NB4 (cell line): Measurements from ENCODE around the gene STARD6.

Experiments used
- POLR2A ChIP-seq: IDR thresholded peaks from 2 replicates; pipeline ENCODE4 v1.6.1; 2011; ENCODE audit warnings: mild to moderate bottlenecking; ENCODE audit not compliant: insufficient read length; ENCODE audit errors: extremely low read depth
- TF ChIP-seq, protein P1 (sequence below): IDR thresholded peaks from one replicate; pipeline ENCODE4 v1.5.1; 2012; ENCODE audit warnings: low read depth, low read length

GRCh38 chr18:54378057-54378456 lies 20.4 kb upstream of the STARD6 start:
- TF ChIP-seq, protein P1, sequence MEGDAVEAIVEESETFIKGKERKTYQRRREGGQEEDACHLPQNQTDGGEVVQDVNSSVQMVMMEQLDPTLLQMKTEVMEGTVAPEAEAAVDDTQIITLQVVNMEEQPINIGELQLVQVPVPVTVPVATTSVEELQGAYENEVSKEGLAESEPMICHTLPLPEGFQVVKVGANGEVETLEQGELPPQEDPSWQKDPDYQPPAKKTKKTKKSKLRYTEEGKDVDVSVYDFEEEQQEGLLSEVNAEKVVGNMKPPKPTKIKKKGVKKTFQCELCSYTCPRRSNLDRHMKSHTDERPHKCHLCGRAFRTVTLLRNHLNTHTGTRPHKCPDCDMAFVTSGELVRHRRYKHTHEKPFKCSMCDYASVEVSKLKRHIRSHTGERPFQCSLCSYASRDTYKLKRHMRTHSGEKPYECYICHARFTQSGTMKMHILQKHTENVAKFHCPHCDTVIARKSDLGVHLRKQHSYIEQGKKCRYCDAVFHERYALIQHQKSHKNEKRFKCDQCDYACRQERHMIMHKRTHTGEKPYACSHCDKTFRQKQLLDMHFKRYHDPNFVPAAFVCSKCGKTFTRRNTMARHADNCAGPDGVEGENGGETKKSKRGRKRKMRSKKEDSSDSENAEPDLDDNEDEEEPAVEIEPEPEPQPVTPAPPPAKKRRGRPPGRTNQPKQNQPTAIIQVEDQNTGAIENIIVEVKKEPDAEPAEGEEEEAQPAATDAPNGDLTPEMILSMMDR = no peak
- TF ChIP-seq POLR2A = no peak
